Stimulated activated CD8-positive, alpha-beta memory T cell treated with anti-CD3 and anti-CD28 coated beads, Interleukin-15, amount 100 ng/mL, for 1 hour (primary cell): ENCODE data around the gene MAST4.

Source experiments
- DNase-seq: peaks from one replicate; pipeline ENCODE4 v3.0.0-alpha.2; 2020; ENCODE audit warnings: low read depth

MAST4 gene

GRCh38 chr5:66701244-66701643, 105.1 kb downstream of the MAST4 start:
- no peak for DNase-seq

- DNase-seq = no peak
These were observed 106.2 kb downstream of the MAST4 start for GRCh38 chr5:66702426-66702825.

GRCh38 chr5:66704790-66705425, 108.7 kb downstream of the MAST4 start:
- no peak for DNase-seq

- no peak for DNase-seq
These were observed 112.2 kb downstream of the MAST4 start for GRCh38 chr5:66708368-66708767.

- no peak for DNase-seq
These were observed 114.4 kb downstream of the MAST4 start for GRCh38 chr5:66710557-66711088.

- no peak for DNase-seq
These were observed 117.8 kb downstream of the MAST4 start for GRCh38 chr5:66713998-66714397.

GRCh38 chr5:66717455-66718373, 121.5 kb downstream of the MAST4 start:
- no peak for DNase-seq

GRCh38 chr5:66718374-66719002, 122.3 kb downstream of the MAST4 start:
- no peak for DNase-seq

- DNase-seq = no peak
These were observed 124.6 kb downstream of the MAST4 start for GRCh38 chr5:66720780-66721179.

GRCh38 chr5:66722686-66723085, 126.5 kb downstream of the MAST4 start:
- DNase-seq = no peak

GRCh38 chr5:66724349-66725139, 128.4 kb downstream of the MAST4 start:
- no peak for DNase-seq

GRCh38 chr5:66727630-66728029, 131.4 kb downstream of the MAST4 start:
- DNase-seq = no peak

- no peak for DNase-seq
These were observed 131.9 kb downstream of the MAST4 start for GRCh38 chr5:66728049-66728448.

- no peak for DNase-seq
These were observed 140.9 kb downstream of the MAST4 start for GRCh38 chr5:66737096-66737495.

- no peak for DNase-seq
These were observed 141.9 kb downstream of the MAST4 start for GRCh38 chr5:66738136-66738535.

GRCh38 chr5:66739021-66739420, 142.8 kb downstream of the MAST4 start:
- DNase-seq = no peak

GRCh38 chr5:66739951-66740350, 143.8 kb downstream of the MAST4 start:
- DNase-seq = no peak

- no peak for DNase-seq
These were observed 145.2 kb downstream of the MAST4 start for GRCh38 chr5:66741394-66741793.

GRCh38 chr5:66742083-66742895, 146.1 kb downstream of the MAST4 start:
- DNase-seq = no peak

- no peak for DNase-seq
These were observed 146.7 kb downstream of the MAST4 start for GRCh38 chr5:66742896-66743247.

- no peak for DNase-seq
These were observed 147.2 kb downstream of the MAST4 start for GRCh38 chr5:66743344-66743743.
